NCI-H1105 (cell line): ENCODE data around the gene GPR183.
"Not testable (repeated sequence)": the region's sequence is repeated elsewhere in the genome, so short reads cannot be mapped to it uniquely, and the experiment has no call there.

Source experiments
- DNase-seq: peaks from one replicate; lab custom pipeline; 2025; lab: John Stamatoyannopoulos, UW

Gene GPR183

GRCh38 chr13:99270518-99270917, 36.7 kb downstream of the GPR183 start:
- DNase-seq: no peak

GRCh38 chr13:99269627-99270241, 37.5 kb downstream of the GPR183 start:
- DNase-seq: no peak

GRCh38 chr13:99268822-99269221, 38.4 kb downstream of the GPR183 start:
- DNase-seq: no peak

- no peak for DNase-seq
These were observed 39.3 kb downstream of the GPR183 start for GRCh38 chr13:99267927-99268326.

GRCh38 chr13:99266827-99267226, 40.4 kb downstream of the GPR183 start:
- DNase-seq: no peak

GRCh38 chr13:99265821-99266426, 41.3 kb downstream of the GPR183 start:
- no peak for DNase-seq

- no peak for DNase-seq
These were observed 41.9 kb downstream of the GPR183 start for GRCh38 chr13:99265162-99265800.

- DNase-seq: no peak
These were observed 43.1 kb downstream of the GPR183 start for GRCh38 chr13:99264051-99264450.

GRCh38 chr13:99263126-99263785, 43.9 kb downstream of the GPR183 start:
- DNase-seq: no peak

GRCh38 chr13:99261059-99261458, 46.1 kb downstream of the GPR183 start:
- no peak for DNase-seq

- DNase-seq: no peak
These were observed 47.0 kb downstream of the GPR183 start for GRCh38 chr13:99260216-99260615.

GRCh38 chr13:99258946-99259345, 48.3 kb downstream of the GPR183 start:
- DNase-seq: no peak

- DNase-seq: no peak
These were observed 48.9 kb downstream of the GPR183 start, which contains the start of gene GPR18 for GRCh38 chr13:99258210-99258860. GPR18 (minus strand) TSS chr13:99258379; CDS start chr13:99255872, 2,507 bp downstream.

- no peak for DNase-seq
These were observed 49.9 kb downstream of the GPR183 start for GRCh38 chr13:99257291-99257690.

GRCh38 chr13:99256709-99257108, 50.5 kb downstream of the GPR183 start:
- no peak for DNase-seq

- DNase-seq: no peak
These were observed 50.9 kb downstream of the GPR183 start for GRCh38 chr13:99256283-99256682.

- DNase-seq: no peak
These were observed 51.9 kb downstream of the GPR183 start for GRCh38 chr13:99255271-99255670.

- DNase-seq: no peak
These were observed 52.4 kb downstream of the GPR183 start for GRCh38 chr13:99254830-99255229.

GRCh38 chr13:99251921-99252320, 55.3 kb downstream of the GPR183 start:
- DNase-seq: no peak

GRCh38 chr13:99250982-99251825, 56.0 kb downstream of the GPR183 start:
- no peak for DNase-seq

- DNase-seq: not testable (repeated sequence)
These were observed 57.6 kb downstream of the GPR183 start for GRCh38 chr13:99249606-99250005.
